GM18499 (cell line): ENCODE measurements around the gene PFKL.

Experiments
- ATAC-seq: cut with Tn5 transposase; IDR thresholded peaks from one replicate; pipeline ENCODE4 v1.9.1; 2021; ENCODE audit warnings: moderate number of reproducible peaks; ENCODE audit not compliant: insufficient read depth, unreplicated experiment

PFKL gene

DNA sequence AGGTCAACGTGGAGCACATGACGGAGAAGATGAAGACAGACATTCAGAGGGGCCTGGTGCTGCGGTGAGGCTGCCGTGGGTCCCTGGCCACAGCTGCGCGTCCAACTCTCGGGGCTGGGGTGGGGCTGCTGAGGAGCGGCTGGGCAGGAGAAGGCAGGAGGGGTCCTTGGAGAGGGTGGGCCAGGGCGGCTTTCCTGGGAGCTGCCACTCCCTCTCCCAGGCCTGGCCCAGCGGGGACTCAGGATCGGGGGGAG is 24.9 kb downstream of the PFKL start:
- no peak for ATAC-seq

DNA sequence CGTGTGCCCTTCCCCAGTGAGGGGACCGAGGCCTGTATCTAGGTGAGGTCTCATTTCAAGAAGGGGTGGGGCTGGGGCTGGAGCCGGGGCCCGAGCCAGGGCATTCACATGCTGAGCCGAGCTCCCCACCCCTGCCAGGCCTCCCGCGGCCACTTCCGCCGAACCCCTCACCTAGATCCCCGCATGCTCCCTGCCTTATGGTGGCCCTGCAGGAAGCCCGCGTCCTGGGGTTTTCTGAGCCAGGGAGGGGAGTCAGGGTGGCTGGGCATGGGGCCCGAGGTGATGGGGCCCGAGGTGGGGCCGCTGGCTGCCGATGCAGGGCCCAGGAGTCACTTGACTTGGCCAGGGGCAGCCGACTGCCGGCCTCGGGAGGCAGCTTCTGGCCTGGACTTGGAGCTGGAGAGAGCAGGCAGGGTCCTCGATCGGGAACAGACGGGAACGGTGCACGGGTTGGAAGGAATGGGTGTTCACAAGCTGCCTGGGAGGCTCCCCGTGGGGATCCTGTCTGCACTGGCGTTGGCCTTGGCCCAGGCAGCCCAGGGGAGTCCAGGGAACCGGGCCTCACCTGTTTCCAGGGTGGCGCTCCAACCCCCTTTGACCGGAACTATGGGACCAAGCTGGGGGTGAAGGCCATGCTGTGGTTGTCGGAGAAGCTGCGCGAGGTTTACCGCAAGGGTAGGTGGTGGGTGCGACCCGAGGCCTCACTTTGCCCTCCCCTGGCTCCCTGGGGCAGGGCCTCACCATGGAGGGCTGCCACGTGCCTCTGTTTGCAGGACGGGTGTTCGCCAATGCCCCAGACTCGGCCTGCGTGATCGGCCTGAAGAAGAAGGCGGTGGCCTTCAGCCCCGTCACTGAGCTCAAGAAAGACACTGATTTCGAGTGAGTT is 25.8 kb downstream of the PFKL start:
- no peak for ATAC-seq

DNA sequence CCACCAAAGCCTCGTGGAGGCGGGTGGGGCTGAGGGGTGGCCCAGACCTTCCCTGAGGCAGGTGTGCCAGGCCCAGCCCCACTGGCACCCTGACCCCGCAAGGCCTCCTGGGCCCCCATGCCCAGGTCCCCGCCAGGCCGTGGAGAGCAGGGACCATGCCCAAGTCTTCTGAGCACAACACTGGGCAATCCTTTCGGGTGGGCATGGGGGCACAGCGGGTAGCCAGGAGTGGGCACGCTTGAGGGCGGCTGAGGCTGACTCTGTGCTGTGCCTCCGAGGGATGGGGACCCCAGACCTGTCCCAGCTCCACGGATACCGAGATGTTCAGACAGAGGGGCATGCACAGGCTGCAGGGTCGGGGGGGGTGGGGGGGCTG is 26.4 kb downstream of the PFKL start:
- ATAC-seq: no peak

DNA sequence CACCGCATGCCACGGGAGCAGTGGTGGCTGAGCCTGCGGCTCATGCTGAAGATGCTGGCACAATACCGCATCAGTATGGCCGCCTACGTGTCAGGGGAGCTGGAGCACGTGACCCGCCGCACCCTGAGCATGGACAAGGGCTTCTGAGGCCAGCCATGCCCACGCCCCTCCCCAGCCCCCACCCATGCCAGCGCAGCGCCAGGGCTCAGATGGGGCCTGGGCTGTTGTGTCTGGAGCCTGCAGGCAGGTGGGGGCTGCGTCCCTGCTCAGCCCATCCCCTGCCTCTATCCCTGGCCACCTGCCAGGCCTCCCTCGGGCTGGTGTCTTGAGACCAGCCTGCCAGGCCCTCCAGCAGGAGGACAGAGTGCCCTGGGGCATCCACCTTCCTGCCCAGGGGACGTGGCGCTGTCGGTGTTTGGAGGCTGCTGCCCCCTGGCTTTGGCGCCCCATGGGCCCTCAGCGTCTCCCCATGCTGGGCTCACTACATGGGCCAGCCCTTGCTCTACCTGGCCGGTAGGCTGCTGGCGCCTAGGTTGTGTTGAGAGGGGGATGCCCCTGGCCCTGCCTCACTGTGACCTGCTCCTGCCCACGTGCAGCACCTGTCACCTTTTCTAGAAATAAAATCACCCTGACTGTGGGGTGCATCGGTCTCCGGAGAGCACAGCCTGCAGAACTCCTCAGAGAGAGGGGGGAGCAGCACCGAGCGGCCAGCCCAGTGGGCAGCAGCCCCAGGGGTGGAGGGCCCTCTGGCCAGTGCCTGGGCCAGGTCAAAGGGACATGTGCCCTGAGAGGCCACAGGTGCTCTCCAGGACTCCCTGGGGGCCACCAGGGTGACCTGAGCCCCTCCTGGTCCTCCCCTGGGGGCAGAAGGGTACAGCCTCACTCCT is 27.1 kb downstream of the PFKL start:
- no peak for ATAC-seq

DNA sequence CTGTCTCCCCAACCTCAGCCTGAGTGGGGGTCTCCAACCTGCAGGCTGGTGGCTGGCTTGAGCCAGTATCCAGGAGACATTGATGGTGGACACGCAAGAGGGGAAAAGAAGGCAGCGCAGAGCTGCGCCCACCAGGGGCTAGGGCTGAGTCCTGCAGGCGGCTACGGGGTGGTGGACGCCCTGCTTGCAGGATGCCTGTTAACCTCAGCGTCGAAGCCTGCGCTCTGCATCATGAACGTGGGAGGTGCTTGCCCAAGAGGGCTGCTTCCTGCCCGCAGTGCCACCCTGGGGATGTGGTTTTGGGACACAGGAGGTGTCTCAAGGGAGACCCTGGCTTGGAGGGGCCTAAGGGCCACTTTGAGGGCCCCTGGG is 27.7 kb downstream of the PFKL start:
- no peak for ATAC-seq

DNA sequence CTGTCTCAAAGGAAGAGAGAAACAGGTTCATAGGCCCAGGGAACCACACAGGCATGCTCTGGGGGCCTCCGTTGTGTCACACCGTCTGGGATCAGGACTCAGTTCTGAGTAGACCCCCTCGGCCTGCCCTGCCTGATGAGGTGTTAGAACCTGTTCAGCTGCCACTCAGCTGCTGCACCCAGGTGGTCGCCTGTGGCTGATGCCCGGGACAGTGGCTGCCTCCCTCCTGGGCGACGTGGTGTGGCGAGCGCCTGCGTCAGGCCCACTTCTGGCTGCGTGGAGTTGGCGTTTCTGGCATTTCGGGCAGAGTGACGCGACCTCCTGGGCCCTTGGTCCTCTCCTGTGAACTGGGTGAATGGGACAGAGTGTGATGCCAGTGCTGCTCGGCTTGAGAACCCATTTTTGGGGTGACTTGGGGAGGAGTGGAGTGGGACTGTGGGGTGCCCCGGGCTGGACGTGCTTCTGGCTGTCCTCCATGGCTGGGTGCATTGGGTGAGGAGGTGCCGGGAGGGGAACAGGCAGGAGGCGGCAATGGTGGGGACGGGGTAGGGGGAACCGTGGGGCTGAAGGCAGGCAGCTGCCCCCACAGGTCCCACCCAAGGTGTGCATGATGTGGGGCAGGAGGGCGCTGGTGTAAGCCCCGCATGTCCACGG is 28.5 kb downstream of the PFKL start:
- no peak for ATAC-seq

DNA sequence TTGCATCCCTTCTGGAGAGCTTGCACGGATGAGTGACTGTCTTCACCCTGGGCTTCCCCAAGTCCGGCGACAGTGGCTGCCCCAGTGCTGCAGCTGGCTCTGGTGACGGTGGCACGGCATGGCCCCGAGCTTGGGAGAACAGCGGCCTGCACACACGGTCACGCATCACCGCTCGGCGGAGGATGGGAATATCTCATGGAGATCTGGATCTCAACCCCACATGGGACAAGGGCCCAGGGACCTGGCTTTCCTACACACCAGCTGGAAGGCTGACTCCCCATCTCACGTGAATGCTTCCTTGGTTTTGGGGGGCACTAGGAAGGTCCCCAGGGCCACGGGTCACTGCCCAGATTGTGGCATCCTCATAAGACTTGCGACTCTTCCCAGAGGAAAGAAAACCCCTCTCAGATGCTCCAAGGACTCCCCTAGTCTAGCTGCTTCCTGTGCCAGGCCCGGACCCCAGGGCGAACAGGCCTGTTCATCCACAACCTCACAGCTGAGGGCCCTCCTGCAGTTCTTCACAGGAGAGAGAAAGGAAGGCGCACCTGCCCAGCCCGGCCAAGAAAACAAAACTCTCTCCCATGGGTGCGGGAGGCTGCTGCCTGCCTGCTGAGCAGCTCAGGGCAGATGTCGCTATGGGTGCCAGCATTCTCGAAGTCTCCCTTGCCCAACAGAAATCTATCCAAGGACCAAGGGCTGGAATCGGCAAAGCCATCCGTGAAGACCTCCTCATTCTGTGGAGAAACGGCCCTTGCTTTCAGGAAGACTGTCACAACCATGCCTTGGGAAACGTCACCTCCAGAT is 29.4 kb downstream of the PFKL start:
- ATAC-seq: no peak

DNA sequence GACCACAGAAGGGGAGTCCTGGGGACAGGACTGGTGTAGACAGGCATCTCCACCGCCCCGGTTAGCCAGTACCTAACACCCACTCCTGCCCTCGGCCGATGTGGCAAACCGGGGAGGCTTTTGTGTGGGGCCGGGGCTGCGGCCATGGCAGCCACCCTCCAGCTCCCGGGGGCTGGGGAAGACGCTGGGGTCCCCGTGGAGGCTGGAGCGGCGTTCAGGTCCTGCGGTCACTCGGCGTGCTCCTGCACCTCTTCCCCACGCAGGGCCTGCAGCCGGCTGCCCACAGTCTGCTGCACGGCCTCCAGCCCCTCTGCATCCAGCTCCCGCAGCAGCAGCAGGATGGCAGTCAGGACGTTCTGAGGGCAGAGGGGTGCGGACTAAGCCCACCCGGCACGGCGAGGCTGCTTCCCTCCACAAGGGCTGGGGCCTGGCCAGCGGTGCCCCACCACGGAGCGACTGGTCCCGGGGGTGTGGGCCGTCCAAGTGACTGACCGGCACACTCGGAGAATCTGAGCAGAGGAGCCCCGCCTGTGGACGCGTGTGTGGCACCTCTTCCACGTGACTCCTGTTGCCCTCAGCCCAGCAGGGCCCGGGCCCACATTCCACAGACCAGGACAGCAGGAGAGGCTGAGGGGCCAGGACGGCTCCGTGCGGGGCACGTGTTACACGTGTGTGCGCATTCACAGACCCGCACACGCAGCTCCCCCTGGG is 30.3 kb downstream of the PFKL start:
- no peak for ATAC-seq

DNA sequence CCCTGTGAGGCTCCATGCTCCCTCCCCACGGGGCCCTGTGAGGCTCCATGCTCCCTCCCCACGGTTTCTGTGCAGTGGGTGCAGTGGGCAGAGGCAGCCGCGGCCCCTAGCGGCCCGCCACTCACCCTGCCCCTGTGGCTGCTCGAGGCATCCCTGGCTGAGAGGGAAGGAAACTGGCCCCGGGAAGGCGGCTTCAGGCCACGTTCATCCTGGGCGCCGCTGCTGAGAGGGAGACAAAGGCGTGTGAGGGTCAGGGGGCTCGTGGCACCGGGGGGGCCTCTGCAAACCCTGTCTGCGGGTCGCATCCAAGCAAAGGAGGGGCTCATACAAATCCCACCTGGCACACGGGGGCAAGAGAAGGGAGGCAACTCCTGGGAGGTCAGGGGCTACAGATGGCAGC is 30.8 kb downstream of the PFKL start:
- ATAC-seq: no peak

DNA sequence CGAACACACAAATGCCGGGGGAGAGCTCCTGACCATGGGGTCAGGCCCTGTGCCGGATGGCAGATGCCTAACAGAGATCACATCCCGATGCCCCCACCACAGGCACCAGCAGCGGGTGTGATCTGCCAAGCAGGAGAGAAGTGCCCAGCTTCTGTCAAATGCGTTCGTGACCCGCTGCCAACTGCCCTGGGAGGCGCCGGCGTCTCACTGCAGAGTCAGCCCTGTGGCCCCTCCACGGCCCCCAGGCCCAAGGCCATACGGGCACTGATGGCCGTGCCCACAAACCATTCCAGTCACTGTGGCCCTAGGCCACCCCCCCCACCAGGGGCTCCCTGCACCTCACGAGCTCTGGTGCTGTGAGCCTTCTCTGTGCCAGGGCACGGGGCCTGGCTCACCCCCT is 31.4 kb downstream of the PFKL start:
- no peak for ATAC-seq

DNA sequence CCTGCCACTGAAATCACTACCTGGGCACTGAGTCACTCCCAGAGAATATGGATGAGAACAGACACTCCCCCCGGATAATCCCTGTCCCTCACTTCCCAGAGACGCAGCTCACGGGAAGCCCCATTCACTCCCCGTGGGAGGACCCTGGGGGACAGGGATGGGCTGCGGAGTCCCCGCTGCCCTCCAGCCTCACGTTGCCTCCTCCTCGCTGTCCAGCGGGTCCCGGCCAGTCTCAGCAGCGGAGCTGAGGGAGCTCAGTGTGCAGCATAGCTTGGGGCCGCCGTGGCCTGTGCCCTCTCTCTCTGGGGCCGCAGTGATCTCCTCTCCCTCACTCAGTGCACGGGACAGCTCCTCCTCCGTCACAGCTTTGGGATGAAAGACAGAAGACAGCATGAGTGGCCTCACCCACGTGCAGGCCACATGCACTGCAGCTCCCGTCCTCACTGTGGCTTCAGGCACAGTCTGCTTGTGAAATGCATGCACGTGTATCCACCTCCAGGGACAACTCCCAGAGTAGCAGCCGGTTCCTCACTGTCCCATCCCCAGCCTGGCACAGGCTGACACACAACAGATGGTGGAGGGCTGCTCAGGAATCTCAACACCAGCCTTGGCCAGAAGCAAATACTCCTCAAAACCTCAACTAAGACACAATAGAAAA is 31.9 kb downstream of the PFKL start:
- ATAC-seq: no peak

DNA sequence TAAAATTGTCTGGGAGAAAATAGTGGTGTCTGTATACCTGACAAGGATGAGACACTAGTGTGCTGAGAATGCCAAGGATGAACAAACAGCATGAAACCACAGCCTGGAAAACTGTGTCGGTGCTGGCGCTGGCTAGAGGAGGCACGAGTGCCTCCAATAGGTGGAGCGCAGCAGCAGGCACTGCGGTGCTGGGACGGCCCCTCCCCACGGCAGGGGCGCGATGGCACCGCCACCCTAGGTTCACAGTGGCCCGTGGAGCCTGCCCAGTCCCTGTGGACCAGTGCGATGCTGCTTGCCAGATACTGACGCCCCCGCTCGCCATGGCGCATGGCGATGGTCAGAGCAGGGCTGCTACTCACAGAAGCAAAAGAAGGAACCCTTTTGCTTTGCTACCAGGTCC is 32.5 kb downstream of the PFKL start:
- no peak for ATAC-seq

DNA sequence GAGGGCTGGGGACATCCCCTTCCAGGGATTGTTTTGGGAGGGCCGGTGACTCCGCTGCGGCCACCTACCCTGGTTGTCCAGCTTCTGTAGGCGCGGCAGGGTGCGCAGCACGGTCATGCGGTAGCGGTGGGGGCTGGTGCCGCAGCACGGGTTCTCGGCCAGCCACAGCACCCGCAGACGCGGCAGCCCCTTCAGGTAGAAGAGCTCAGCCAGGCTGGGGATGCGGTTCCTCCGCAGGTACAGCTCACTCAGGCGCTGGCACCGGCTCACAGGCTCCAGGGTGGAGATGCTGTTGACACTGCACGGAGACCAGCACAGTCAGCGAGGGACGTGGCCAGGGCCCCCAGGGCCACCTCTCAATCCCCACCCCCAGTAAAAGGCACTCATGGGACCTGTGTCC is 33.1 kb downstream of the PFKL start:
- ATAC-seq: no peak

DNA sequence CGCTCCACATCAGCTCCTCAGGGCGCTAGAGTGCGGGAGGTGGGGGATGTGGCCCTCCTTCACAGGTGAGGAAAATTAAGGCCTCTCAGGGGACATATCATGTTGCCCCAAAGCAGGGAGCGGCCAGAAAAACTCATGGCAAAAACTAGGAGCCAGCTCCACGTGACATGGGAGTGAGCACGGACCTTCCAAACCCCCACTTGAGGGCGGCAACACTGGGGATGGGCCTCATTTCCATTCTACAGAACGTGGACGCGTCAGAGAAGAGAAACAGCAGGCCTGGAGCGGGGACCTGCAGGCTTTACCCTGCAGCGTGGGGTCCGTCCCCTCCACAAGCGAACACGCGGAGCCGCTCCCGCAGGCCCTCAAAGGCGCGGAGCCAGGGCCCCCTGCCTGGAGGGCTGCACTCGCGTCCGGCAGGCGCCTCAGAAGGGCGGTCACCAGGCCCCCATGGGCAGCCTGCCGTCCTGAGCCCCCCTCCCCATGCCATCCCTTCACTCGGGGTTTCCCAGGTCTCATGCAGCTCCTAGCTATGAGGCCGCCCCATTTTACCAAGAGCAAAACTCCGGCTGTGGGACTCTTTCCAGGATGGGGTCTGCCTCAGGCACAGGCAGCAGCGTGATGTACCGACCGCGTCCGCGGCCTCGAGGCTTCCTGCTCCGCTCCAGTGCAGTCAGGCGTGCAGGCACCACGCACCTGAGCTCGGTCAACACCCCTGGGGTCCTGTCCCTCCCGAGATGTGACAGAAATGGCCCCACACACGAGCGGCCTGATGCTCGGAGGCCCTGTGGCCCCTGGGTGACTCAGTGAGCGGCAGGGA is 33.9 kb downstream of the PFKL start:
- ATAC-seq: no peak

DNA sequence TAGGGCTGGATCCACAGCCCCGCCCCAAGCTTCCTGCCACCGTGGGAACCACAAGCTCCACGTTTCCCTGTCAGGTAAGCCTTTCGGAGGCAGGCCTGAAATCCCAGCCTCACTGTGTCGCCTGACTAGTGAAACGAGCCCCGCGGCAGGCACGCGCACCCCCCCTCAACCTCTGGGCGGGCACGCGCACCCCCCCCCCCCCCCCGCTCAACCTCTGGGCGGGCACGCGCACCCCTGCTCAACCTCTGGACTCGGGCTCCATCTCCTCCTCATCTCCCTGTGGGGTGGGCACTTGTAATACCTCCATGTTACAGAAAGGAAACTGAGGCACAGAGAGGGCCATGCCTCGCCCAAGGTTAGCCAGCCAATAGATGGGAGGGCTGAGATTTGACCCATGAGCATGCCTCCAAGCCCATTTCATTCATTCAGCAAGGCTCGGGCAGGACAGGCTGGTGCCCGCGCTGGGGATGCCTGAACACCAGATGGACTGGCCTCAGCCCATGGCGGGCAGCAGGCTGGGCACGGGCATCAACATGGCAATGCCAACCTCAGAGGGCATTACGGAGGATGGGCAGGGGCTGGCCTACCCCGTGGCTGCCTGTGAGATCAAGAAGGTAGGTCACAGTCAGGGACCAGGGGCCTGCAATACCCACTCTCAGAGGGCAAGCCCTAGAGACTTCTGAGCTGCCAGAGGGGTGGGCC is 34.6 kb downstream of the PFKL start:
- no peak for ATAC-seq

DNA sequence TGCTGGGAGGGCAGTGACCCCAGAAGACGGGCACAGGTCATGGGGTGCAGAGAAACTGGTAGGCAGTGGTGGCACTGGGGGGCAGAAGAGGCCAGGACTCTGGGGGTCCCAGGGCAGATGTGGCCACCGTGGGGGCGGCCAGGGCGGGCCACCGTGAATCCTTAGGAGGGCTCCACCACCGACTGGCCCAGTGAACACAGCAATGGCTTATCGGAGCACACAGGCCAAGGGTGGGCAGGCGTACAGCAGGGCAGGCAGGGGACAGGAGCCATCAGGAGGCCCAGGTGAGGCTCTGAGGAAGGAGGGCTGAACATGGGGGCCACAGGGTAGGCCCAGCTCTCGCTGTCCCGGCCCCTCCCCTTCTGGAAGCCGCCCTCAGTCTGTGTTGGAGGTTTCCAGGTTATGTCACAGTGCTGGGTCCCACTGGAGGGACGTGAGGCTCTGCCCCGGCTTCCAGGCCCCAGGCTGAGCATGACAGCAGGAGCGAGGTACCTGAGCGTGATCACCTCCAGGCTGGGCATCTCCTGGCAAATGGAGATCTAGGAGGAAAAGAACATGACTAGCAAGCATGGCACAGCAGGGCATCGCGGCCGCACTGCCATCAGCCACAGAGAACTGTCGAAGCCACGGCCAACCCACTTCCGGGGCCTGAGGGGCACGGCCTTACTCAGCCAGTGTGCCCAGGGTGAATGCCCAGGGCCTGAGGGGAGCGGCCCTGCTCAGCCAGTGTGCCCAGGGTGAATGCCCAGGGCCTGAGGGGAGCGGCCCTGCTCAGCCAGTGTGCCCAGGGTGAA is 35.6 kb downstream of the PFKL start:
- no peak for ATAC-seq

DNA sequence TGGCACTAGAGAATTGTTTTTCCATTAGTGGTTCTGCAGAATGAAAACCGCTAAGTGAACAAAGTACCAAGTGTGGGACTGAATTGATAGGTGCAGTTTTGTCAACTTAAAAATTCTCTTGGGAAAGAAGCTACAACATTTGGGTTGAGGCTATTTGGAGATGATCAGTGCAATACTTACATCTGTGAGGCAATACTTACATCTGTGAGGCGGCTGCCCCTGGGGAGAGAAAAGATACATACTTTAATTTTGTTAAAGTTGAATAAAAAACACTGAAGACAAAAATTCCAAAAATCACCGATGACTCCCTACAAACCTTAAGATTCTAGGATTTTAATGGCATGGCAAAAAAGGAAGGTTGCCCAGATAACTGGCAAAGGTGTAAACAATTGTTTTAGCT is 37.6 kb downstream of the PFKL start:
- ATAC-seq: no peak
